Neural cell (in vitro differentiated cells): Measurements from ENCODE around the gene TENM3.

Experiments
- POLR2AphosphoS5 ChIP-seq: IDR thresholded peaks from 2 replicates; pipeline ENCODE4 v1.6.1; 2012
- REST ChIP-seq: IDR thresholded peaks from 2 replicates; pipeline ENCODE4 v1.6.1; 2012; ENCODE audit warnings: borderline replicate concordance

DNA sequence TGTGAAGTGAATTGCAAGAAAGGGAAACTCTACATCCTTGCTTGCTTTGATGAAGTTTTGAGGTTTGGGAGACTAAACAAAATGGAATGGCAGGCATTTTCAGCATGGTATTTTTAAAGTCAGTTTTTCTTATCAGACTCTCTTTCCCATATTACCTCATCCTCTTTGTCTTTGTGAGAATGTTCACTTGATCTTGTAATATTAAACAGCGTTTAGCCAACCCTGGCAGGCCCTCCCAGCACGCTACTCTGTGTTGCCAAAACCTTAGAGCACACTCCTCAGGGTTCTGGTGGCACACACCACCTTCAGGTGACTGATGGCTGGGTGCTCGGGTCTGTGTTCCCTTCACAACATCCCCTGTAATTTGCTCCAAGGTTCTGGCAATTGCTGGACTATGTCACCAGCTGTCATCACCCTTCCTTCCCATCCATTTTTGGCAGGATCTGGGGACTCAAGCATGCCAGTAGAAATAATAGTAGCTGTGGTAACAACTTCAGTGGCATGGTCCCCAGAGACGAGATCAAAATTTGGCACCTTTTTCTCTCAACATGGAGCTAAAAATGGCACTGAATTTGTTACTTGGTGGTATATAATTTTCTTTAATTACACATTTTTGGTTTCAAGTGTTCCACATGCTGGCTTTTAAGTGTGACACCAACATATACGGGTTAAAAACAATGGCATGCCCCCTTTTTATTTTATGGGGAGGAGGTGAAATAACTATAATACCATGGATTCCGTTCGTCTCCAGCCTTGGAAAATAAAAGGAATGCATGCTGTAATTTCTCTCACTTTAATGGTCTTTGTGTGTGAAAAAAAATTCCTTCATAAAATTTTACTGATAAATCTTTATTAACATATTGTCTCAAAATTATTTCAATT is 400.8 kb downstream of the TENM3 start:
- TF ChIP-seq POLR2AphosphoS5 (no peak), REST (no peak)
